Measurements from ENCODE around the gene TNFRSF17.
"Not testable (repeated sequence)": the region's sequence is repeated elsewhere in the genome, so short reads cannot be mapped to it uniquely, and the experiment has no call there.

Gene TNFRSF17

GRCh38 chr16:11964761-11965551 is at the start of gene TNFRSF17:
Gene TNFRSF17 (plus strand): TSS chr16:11965210. CDS start chr16:11965325, 115 bp downstream.
- no peak for DNase-seq

GRCh38 chr16:11915644-11916523 is 49.1 kb upstream of the TNFRSF17 start, which contains the start of gene GSPT1:
Gene GSPT1 (minus strand): TSS chr16:11915956. CDS start chr16:11915720, 236 bp downstream.
- DNase-seq: peak; percentile 91

- no peak for DNase-seq
Observed at GRCh38 chr16:11916524-11917285, 48.3 kb upstream of the TNFRSF17 start.

GRCh38 chr16:11924046-11924445 is 41.0 kb upstream of the TNFRSF17 start:
- DNase-seq: not testable (repeated sequence)

- DNase-seq: not testable (repeated sequence)
Observed at GRCh38 chr16:11927350-11927749, 37.7 kb upstream of the TNFRSF17 start.

- not testable (repeated sequence) for DNase-seq
Observed at GRCh38 chr16:11941945-11942344, 23.1 kb upstream of the TNFRSF17 start, which contains the start of gene NPIPB2. Gene NPIPB2 (minus strand): TSS chr16:11942045. CDS start chr16:11942045, 0 bp downstream.

- DNase-seq: no peak
Observed at GRCh38 chr16:11946433-11946832, 18.6 kb upstream of the TNFRSF17 start.

GRCh38 chr16:11948819-11949218 is 16.2 kb upstream of the TNFRSF17 start:
- DNase-seq: no peak

- DNase-seq: no peak
Observed at GRCh38 chr16:11949527-11949926, 15.5 kb upstream of the TNFRSF17 start.

GRCh38 chr16:11950388-11950787 is 14.6 kb upstream of the TNFRSF17 start:
- DNase-seq: no peak

GRCh38 chr16:11953576-11953975 is 11.4 kb upstream of the TNFRSF17 start:
- DNase-seq: not testable (repeated sequence)

- DNase-seq: no peak
Observed at GRCh38 chr16:11955713-11956123, 9.3 kb upstream of the TNFRSF17 start.

GRCh38 chr16:11956558-11956957 is 8.5 kb upstream of the TNFRSF17 start:
- DNase-seq: no peak

- DNase-seq: no peak
Observed at GRCh38 chr16:11957591-11958395, 7.2 kb upstream of the TNFRSF17 start.

GRCh38 chr16:11962457-11962856 is 2.6 kb upstream of the TNFRSF17 start:
- not testable (repeated sequence) for DNase-seq

- not testable (repeated sequence) for DNase-seq
Observed at GRCh38 chr16:11962978-11963377, 2.0 kb upstream of the TNFRSF17 start.

GRCh38 chr16:11963706-11964105 is 1.3 kb upstream of the TNFRSF17 start:
- DNase-seq: no peak

GRCh38 chr16:11966173-11966572 is 1.2 kb downstream of the TNFRSF17 start:
- no peak for DNase-seq

- no peak for DNase-seq
Observed at GRCh38 chr16:11967195-11967911, 2.3 kb downstream of the TNFRSF17 start.

- DNase-seq: no peak
Observed at GRCh38 chr16:11968577-11968976, 3.6 kb downstream of the TNFRSF17 start.

GRCh38 chr16:11970292-11970691 is 5.3 kb downstream of the TNFRSF17 start:
- DNase-seq: not testable (repeated sequence)
